HL-60 (cell line): ENCODE data around the gene LRRC31.

Experiments used
- DNase-seq, 2 experiments: peaks; one replicate each; pipeline ENCODE4 v3.0.0-alpha.2; 2010 to 2020; ENCODE audit warnings: low read depth in 1 of 2, low spot score in 1 of 2
- H3K27ac ChIP-seq: fragments of 250-450 bp; sonication (Bioruptor Pico); replicated peaks from 2 replicates; pipeline ENCODE4 v1.5.1; 2020; ENCODE audit warnings: mild to moderate bottlenecking, moderate library complexity
- H3K27me3 ChIP-seq: fragments of 250-450 bp; sonication (Bioruptor Pico); 2 replicates; pipeline ENCODE4 v1.5.1; 2021; ENCODE audit warnings: mild to moderate bottlenecking, moderate library complexity; ENCODE audit not compliant: insufficient read depth, poor library complexity, severe bottlenecking
- H3K4me3 ChIP-seq: replicated peaks from 2 replicates; pipeline ENCODE4 v1.5.1; 2011; ENCODE audit warnings: mild to moderate bottlenecking, control low read depth, low read length; ENCODE audit not compliant: insufficient read depth
- GABPA ChIP-seq: IDR thresholded peaks from 2 replicates; pipeline ENCODE4 v1.6.1; 2012; ENCODE audit warnings: low read depth
- POLR2AphosphoS5 ChIP-seq: IDR thresholded peaks from 2 replicates; pipeline ENCODE4 v1.6.1; 2012; ENCODE audit warnings: low read depth
- SPI1 ChIP-seq: IDR thresholded peaks from 2 replicates; pipeline ENCODE4 v1.6.1; 2012; ENCODE audit warnings: low read depth, mild to moderate bottlenecking, borderline replicate concordance
- TF ChIP-seq, protein P1 (sequence below): IDR thresholded peaks from 2 replicates; pipeline ENCODE4 v1.6.1; 2012; ENCODE audit warnings: low read depth; ENCODE audit not compliant: insufficient replicate concordance
- TF ChIP-seq, protein P2 (sequence below): IDR thresholded peaks from one replicate; pipeline ENCODE4 v1.5.1; 2011; ENCODE audit warnings: low read length, control low read depth, inconsistent platforms; ENCODE audit not compliant: insufficient read depth

The LRRC31 gene

DNA sequence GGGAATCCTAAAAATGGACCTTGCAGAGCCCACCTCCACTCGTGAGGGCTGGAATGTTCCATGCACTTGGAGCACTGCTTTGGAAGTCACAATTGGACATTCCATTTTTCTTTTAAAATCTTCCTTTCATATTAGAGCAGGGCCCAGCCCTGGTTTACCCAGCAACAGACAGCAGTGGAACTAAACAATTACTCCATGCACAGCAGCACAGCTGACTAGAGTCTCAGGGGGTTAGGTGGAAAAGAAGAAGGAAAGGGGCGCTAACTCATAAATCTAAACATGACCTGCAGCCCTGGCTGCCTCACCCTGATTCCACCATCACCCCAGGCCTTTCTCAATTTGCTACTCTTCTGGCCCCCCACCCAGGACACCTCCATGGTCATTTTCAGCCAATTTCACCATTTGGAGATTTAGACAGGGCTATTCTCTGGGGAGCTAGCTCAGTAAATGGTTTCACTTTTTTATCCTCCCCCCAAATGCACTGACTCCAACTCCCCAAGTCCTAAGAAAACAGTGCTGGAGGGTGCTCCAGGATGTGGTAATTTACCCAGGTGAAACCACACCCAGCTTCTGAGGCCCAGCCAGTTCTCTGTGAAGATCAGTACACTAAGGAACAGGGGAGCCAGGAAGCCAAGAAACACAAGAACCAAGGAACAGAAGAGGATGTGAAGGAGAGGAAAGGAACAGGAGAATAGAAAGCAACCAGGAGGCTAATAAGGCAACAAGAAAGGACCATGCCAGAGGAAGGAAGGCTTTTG is 1.6 kb upstream of the LRRC31 start:
- Histone ChIP-seq H3K27ac (no peak overlapping the region), H3K4me3 (no peak overlapping the region), H3K27me3 (no peaks in the 10 kb centered on the region)
- TF ChIP-seq, protein P1, sequence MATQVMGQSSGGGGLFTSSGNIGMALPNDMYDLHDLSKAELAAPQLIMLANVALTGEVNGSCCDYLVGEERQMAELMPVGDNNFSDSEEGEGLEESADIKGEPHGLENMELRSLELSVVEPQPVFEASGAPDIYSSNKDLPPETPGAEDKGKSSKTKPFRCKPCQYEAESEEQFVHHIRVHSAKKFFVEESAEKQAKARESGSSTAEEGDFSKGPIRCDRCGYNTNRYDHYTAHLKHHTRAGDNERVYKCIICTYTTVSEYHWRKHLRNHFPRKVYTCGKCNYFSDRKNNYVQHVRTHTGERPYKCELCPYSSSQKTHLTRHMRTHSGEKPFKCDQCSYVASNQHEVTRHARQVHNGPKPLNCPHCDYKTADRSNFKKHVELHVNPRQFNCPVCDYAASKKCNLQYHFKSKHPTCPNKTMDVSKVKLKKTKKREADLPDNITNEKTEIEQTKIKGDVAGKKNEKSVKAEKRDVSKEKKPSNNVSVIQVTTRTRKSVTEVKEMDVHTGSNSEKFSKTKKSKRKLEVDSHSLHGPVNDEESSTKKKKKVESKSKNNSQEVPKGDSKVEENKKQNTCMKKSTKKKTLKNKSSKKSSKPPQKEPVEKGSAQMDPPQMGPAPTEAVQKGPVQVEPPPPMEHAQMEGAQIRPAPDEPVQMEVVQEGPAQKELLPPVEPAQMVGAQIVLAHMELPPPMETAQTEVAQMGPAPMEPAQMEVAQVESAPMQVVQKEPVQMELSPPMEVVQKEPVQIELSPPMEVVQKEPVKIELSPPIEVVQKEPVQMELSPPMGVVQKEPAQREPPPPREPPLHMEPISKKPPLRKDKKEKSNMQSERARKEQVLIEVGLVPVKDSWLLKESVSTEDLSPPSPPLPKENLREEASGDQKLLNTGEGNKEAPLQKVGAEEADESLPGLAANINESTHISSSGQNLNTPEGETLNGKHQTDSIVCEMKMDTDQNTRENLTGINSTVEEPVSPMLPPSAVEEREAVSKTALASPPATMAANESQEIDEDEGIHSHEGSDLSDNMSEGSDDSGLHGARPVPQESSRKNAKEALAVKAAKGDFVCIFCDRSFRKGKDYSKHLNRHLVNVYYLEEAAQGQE, result no peak
- TF ChIP-seq GABPA (no peak), POLR2AphosphoS5 (no peak), SPI1 (no peak)
- TF ChIP-seq, protein P2, sequence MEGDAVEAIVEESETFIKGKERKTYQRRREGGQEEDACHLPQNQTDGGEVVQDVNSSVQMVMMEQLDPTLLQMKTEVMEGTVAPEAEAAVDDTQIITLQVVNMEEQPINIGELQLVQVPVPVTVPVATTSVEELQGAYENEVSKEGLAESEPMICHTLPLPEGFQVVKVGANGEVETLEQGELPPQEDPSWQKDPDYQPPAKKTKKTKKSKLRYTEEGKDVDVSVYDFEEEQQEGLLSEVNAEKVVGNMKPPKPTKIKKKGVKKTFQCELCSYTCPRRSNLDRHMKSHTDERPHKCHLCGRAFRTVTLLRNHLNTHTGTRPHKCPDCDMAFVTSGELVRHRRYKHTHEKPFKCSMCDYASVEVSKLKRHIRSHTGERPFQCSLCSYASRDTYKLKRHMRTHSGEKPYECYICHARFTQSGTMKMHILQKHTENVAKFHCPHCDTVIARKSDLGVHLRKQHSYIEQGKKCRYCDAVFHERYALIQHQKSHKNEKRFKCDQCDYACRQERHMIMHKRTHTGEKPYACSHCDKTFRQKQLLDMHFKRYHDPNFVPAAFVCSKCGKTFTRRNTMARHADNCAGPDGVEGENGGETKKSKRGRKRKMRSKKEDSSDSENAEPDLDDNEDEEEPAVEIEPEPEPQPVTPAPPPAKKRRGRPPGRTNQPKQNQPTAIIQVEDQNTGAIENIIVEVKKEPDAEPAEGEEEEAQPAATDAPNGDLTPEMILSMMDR, result no peak
- DNase-seq, result no peak

DNA sequence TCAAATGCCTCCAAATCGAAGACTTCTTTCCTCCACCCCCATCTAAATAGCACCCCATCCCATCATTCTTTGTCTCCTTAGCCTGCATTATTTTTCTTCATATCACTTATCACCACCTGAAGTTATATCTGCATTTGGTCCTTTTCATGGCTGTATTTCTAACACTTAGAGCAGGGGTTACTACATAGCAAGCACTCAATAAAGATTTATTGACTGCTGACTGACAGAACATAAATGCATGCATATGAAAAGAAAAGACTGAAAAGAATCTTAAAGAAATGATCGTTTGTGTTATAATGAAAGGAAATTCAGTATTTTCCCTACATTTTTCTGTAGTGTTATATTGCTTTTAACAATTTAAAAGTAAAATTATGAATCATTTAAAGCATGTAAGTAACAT is 1.4 kb downstream of the LRRC31 start:
- Histone ChIP-seq H3K4me3 (no peak overlapping the region), H3K27ac (no peak overlapping the region), H3K27me3 (no peaks in the 10 kb centered on the region)
- no peak for TF ChIP-seq GABPA
- no peak for TF ChIP-seq POLR2AphosphoS5
- DNase-seq, result no peak

DNA sequence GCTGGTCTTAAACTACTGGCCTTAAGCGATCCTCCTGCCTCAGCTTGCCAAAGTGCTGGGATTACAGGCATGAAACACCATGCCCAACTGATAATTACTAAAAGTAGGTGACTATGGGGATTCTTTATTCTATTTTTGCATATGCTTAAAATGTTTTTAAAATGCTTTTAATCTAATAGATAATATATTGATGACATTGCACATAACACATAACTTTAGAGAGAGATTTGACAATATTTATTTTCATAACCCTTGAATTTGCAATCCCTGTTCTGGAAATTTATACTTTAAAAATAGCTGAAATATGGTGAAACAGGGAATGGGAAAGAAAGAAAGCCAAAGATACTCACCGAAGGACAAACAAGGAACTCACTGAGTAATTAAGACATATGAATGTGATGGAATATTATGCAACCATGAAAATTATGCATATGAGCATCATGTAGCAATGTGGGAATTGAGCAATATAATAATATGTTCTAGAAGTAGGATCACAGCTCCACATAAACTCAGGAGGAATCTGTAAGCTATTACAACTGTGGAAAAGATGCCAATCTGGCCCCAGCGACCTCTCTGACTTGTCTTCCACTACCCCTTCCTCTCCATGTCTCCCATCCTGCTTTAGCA is 2.0 kb downstream of the LRRC31 start:
- no peak for TF ChIP-seq GABPA
- TF ChIP-seq, protein P1, result no peak
- TF ChIP-seq, protein P2, result no peak
- no peak for TF ChIP-seq SPI1
- TF ChIP-seq POLR2AphosphoS5, result no peak
- DNase-seq, result peak in 1 of 2 experiments; percentile 29
- H3K4me3 ChIP-seq, result no peak overlapping the region
- no peaks in the 10 kb centered on the region for H3K27me3 ChIP-seq
- no peak overlapping the region for H3K27ac ChIP-seq

DNA sequence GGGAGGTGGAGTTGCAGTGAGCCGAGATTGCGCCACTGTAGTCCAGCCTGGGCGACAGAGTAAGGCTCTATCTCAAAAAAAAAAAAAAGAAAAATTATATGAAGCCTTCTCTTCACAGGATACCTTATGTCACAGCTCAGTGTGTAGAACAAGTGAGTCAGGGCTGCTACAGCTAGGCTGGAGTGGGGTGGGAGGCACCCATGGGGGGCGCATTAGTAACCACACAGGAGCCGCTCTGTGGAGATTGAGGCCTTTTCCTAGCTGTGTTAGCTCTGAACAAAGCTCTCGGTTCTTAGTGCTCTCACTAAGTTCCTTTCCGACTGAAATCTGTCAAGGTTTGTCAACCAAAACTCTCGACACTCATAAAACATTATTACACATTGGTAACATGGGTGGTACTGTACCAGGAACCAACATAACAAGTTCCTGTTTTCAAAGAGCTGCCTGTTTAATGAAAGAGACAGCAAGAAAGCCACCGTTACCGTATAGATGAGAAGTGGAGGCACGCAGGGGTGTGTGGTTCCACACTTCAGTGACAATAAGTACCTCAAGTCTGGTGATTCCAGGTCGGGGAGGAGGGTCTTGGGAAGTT is 4.5 kb downstream of the LRRC31 start:
- Histone ChIP-seq H3K27ac (peak overlapping the region; percentile 49), H3K4me3 (no peak overlapping the region), H3K27me3 (no peaks in the 10 kb centered on the region)
- TF ChIP-seq, protein P1, result no peak
- TF ChIP-seq SPI1 (no peak; the same call in 1 of the 2 replicates), POLR2AphosphoS5 (no peak), GABPA (no peak)
- TF ChIP-seq, protein P2, result no peak
- peak in 1 of 2 experiments; percentile 63 for DNase-seq
